Activated CD4-positive, alpha-beta T cell treated with anti-CD3 and anti-CD28 coated beads for 48 hours (primary cell): ENCODE results near the gene PTPRU.
A peak's percentile ranks its signal among the peaks of the same experiment; 100 is the strongest.
"Not testable (repeated sequence)": the region's sequence is repeated elsewhere in the genome, so short reads cannot be mapped to it uniquely, and the experiment has no call there.

Experiments used
- DNase-seq: peaks from one replicate; pipeline ENCODE4 v3.0.0-alpha.2; 2020

The PTPRU gene

GRCh38 chr1:29235955-29236711 is at the start of gene PTPRU:
TSS of gene PTPRU (plus strand) at chr1:29236522. CDS start at chr1:29236645, 123 bp downstream.
- DNase-seq: peak; percentile 86

- DNase-seq: no peak
Measured at GRCh38 chr1:29186707-29187106, 49.6 kb upstream of the PTPRU start.

DNA sequence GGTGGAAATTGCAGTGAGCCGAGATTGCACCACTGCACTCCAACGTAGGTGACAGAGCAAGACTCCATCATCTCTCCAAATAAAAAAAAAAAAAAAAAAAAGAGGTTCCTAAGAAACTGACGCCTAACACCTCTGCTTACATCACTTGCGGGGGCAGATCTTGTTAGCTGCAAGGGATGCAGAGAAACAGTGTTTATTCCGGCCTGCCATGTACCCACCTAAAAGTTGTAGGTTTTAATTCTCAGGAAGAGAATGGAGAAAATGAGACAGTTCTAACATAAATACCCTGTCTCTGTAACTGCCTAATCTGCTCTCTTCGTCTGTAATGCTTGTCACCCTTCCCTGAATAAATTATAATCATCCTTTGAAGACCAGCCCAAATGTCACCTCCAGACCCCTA is 45.6 kb upstream of the PTPRU start:
- no peak for DNase-seq

GRCh38 chr1:29193879-29194455 is 42.4 kb upstream of the PTPRU start:
- DNase-seq: no peak

DNA sequence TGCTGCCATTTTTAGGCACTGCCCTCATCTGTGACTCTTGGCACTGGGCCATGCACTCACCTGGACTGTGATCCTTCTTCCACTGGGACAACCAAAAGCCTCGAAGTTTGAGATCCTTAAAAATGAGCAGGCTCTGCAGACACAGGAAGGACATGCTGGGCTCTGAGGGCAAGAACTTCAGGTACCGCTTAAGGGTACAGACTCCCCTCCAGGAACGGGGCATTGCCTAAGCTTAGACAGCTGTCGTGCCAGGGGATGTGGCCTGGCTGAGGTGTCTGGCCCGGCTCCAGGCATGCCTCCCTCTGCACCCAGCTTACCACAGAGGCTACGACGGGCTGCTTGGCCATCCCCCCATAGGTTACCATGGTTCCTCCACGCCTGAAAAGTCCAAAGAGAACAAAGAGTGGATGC is 40.4 kb upstream of the PTPRU start:
- no peak for DNase-seq

- DNase-seq: no peak
Measured at GRCh38 chr1:29196863-29197589, 39.3 kb upstream of the PTPRU start.

DNA sequence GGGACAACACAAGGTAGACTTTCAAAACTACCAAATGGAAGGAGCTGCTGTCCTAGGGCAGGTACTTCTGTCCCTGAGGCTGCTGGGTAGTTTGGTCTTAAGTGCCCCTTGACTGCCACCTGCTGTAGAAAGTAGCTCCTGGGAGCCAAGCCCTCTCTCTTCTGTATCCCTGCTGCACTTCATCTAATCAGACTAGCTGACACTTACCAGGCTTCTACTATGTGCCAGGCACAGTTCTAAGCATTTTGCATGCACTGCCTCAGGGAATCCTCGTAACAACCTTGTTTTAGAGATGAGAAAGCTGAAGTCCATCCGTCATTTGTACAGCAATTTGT is 38.8 kb upstream of the PTPRU start:
- DNase-seq: peak; percentile 44

- no peak for DNase-seq
Measured at GRCh38 chr1:29197993-29198392, 38.3 kb upstream of the PTPRU start.

DNA sequence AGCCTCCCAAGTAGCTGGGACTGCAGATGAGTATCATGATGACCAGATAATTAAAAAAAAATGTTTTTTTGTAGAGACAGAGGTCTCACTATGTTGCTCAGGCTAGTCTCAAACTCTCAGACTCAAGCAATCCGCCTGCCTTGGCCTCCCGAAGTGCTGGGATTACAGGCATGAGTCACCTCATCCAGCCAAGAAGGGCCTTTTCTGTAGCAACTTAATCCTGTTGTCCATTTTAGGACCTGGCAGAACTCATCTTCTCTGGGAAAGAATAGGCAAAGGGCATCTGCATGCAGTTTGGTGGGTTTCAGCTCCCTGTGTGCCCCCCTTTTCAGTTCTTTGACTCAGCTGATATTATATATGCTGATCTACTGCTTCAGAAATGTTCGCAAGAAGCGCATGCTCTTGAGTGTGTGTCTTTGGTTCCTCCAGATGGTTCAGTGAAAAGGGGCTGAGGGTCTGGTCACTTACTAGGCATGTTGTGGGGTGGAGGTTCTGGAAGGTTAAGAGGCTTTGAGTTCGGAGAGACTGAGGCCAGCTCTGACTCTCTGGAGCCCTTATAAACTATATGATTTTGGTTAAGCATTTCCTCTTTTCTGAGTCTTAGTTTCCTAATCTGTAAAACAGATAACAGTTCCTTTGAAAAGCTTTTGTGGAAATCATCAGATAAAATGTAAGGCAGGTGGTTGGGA is 35.3 kb upstream of the PTPRU start:
- no peak for DNase-seq

GRCh38 chr1:29201595-29202051 is 34.7 kb upstream of the PTPRU start:
- no peak for DNase-seq

DNA sequence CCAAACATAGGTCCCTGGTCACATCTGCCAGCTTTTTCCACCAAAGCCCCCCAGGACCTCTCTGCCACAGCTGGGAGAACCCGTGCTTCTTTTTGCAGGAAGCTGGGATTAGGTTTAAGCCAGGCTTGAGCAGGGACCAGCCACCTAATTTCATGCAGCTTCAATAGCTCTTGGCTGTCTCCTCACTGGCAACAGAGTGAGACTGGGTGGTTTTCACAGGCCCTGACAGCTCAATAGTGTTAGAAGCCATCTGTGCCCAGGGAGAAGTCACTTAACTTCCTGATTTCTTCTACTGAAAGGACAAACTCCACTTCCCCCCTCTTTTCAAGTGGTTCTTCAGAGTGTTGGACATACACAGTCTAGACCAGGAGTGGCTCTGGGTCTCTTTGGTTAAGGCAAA is 34.3 kb upstream of the PTPRU start:
- no peak for DNase-seq

GRCh38 chr1:29202584-29203340 is 33.6 kb upstream of the PTPRU start:
- peak; percentile 95 for DNase-seq

DNA sequence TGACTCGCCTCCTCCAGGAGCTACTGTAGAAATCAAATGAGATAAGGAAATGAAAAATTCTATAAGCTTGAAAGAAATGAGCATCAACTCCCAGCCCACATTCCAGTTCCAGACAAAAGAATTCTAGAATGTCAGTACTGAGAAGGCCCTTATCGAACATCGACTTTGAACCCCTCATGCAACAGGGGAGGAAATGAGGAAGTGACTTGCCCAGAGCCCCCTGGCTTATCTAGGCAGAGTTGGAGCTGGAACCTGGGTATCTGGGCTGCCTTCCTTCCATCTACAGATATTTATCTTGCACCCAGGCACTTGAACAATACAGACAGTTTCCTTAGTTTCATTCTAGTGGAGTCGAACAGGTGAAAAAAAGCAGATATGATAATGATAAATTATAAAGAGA is 27.9 kb upstream of the PTPRU start:
- DNase-seq: no peak

- DNase-seq: no peak
Measured at GRCh38 chr1:29209173-29209572, 27.1 kb upstream of the PTPRU start.

GRCh38 chr1:29210278-29211085 is 25.8 kb upstream of the PTPRU start:
- DNase-seq: no peak

DNA sequence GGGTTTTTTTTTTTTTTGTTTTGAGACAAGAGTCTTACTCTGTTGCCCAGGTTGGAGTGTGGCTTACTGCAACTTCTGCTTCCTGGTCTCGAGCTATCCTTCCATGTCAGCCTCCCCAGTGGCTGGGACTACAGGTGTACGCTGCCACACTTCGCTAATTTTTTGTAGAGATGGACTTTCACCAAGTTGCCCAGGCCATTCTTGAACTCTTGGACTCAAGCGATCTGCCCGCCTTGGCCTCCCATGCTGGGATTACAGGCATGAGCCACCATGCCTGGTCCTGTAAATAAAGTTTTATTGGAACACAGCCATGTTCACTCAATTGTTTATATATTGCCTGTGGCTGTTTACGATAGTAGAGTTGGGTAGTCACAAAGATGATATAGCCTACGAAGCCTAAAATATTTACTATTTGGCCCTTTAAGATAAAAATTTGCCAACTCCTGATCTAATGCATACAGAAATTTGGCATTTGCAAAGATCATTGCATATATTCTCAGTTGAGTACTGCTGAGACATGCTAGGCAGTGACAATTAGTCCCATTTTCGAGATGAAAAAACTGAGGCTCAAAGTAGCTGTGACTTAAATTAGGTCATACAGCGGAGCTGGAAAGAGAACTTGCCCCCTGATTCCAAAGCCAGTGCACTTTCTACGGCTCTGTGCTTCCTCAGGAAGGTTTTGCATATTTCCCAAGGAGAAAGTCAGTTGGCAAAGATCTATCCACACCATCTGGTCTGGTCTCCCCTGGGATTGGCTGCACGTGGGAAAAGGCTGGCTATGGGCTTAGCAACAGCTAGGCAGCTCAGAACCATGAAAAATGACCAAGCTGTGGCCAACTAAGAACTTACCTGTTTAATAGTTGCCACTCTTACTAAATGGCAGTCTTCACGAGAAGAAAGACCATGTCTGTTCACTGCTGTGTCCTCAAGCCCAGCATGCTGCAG is 25.0 kb upstream of the PTPRU start:
- DNase-seq: no peak

DNA sequence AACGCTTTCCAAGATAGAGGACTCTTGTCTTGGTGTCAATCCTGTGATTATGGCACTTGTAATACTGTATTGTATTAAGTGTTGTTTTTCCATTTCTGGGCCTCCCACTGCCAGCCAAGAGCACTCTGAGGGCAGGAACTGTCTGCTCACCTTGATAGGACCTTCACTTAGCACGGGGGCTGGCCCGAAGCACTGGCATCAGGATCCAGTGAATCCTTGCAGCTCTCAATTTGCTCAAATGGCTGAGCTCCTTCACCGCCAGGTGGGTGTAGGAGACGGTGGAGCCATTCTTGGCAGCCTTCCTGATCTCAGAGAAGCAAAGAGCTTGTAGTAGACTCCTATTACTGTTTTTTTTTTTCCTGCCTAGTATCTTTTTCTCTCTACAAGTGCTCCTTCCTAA is 23.3 kb upstream of the PTPRU start:
- no peak for DNase-seq

- DNase-seq: no peak
Measured at GRCh38 chr1:29217633-29218032, 18.7 kb upstream of the PTPRU start.

DNA sequence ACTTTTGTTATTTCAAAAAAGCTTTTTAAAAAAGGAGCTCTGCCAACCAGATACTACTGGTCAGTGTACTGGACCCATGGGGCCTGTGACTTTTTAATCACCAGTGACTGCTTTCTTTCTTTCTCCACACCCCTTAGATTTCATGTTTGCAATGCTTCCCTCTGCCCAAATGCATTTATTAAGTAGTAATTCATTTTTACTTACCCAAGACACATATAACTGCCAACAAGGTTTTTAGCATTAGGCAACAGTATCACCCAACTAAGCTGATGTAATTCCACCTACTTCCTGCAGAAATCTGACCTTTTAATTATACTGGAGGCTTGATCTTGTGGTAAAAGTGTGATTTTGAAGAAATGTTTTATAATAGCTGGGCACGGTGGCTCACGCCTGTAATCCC is 18.1 kb upstream of the PTPRU start:
- DNase-seq: no peak

- DNase-seq: no peak
Measured at GRCh38 chr1:29221296-29221695, 15.0 kb upstream of the PTPRU start.

GRCh38 chr1:29222260-29222659 is 14.1 kb upstream of the PTPRU start:
- not testable (repeated sequence) for DNase-seq
